ENCODE data around the gene PGRMC1.
"Not testable (repeated sequence)": the region's sequence is repeated elsewhere in the genome, so short reads cannot be mapped to it uniquely, and the experiment has no call there.

The PGRMC1 gene

DNA sequence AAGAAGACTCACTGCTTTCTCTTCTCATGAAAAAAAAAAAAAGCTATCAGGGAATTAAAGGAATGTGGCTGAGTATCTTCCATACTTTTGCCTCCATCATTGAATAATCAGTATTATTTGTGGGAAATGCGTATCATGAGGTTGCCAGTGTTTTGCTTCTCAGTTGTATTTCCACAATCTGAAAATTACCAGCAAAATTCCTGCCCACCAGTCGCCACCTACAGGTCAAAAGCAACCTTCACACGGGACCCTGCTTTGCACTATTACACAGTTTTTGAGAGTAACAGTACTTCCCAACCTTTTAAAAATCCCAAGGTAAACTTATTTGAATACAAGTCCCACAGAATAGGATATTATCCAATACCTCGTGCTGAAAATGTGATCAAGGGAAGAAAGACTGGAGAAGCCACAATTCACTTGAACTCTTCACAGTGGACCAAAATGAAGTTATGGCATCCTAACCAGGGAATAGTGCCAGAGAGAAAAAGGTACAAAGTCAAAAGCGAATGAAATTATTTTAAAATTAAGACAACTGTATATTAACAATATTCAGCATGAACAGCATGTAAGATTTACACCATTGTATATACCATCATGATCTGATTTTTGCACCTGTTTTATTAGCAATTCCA lies 30.4 kb downstream of the PGRMC1 start:
- H3K4me3 ChIP-seq (ENCODE audit: control insufficient read depth, low read depth, low read length) = no peak overlapping the region
- TF ChIP-seq, protein P1, sequence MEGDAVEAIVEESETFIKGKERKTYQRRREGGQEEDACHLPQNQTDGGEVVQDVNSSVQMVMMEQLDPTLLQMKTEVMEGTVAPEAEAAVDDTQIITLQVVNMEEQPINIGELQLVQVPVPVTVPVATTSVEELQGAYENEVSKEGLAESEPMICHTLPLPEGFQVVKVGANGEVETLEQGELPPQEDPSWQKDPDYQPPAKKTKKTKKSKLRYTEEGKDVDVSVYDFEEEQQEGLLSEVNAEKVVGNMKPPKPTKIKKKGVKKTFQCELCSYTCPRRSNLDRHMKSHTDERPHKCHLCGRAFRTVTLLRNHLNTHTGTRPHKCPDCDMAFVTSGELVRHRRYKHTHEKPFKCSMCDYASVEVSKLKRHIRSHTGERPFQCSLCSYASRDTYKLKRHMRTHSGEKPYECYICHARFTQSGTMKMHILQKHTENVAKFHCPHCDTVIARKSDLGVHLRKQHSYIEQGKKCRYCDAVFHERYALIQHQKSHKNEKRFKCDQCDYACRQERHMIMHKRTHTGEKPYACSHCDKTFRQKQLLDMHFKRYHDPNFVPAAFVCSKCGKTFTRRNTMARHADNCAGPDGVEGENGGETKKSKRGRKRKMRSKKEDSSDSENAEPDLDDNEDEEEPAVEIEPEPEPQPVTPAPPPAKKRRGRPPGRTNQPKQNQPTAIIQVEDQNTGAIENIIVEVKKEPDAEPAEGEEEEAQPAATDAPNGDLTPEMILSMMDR (IDR thresholded peaks at IDR 0.05; ENCODE audit: control insufficient read depth, insufficient read depth, low read depth, low read length, missing control alignments) = peak; percentile 84
- no peak for DNase-seq (ENCODE audit: low read depth)

DNA sequence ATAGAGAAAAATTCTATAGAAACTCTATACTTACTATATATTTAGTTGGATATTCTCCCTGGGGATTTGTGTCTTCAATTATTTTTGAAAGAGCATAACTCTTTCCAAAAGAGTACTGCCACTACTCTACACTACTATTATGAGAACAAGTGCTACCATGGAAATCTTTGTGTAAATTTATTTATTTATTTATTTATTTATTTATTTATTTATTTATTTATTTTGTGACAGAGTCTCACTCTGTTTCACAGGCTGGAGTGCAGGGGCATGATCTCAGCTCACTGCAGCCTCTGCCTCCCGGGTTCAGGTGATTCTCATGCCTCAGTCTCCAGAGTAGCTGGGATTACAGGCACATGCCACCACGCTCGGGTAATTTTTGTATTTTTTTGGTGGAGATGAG lies 31.0 kb downstream of the PGRMC1 start:
- H3K4me3 ChIP-seq (ENCODE audit: control insufficient read depth, low read depth, low read length); DNase-seq (ENCODE audit: low read depth): not testable (repeated sequence)

- no peak for DNase-seq (ENCODE audit: low read depth)
- TF ChIP-seq, protein P1 (IDR thresholded peaks at IDR 0.05; ENCODE audit: control insufficient read depth, insufficient read depth, low read depth, low read length, missing control alignments) = no peak
- no peak overlapping the region for H3K4me3 ChIP-seq (ENCODE audit: control insufficient read depth, low read depth, low read length)
These were observed 36.9 kb downstream of the PGRMC1 start for GRCh38 chrX:119272882-119273419.

DNA sequence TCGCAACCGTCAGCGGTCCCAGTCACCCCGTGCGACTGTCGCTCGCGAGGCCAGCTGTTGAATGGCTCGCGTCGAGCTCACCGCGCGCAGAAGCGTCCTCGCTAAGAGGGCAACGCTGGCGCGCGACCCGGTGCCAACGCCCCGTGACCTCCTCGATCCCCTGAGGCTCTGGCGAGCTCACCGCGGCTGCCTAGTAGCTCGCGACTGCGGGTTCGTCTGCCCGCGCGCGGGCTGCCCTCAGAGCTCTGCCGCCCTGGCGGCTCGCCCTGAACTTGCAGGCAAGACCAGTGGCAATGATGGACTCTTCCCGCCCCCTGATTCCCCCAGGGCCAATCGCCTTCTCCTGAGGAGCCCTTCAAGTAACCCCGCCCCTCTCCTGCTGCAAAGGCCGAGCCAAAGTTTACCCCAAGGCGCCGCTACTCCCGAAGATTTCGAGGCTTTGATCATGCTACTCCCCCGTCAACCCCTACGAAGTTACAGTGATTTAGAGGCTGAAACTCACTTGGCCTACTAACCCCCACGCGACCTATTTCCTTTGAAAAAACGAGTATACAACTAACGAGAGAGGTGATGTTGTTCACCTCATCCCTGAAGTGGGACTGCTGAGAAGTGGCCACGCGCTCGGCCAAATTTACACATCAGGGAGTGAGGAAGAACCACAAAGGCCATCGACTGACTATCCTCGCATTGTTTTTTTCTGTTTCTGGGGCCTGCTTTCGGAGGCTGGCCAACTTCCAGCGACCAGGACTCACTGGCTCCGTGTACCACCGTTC lies 37.5 kb downstream of the PGRMC1 start:
- TF ChIP-seq, protein P1 (IDR thresholded peaks at IDR 0.05; ENCODE audit: control insufficient read depth, insufficient read depth, low read depth, low read length, missing control alignments) = no peak
- H3K4me3 ChIP-seq (ENCODE audit: control insufficient read depth, low read depth, low read length) = no peak overlapping the region
- DNase-seq (ENCODE audit: low read depth) = no peak

DNA sequence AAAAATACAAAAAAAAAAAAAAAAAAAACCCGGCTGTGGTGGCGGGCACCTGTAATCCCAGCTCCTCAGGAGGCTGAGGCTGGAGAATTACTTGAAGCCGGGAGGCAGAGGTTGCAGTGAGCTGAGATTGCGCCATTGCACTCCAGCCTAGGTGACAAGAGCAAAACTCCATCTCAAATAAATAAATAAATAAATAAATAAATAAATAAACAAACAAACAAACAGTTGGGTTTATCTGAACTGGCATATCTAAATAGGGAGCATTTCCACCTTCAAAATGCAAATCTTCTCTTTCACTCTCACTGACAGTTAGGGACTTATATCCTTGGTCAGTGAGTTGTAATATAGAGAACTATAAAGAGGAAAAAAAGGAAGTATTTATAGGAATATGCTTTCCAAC lies 46.3 kb downstream of the PGRMC1 start:
- H3K4me3 ChIP-seq (ENCODE audit: control insufficient read depth, low read depth, low read length); DNase-seq (ENCODE audit: low read depth): not testable (repeated sequence)

DNA sequence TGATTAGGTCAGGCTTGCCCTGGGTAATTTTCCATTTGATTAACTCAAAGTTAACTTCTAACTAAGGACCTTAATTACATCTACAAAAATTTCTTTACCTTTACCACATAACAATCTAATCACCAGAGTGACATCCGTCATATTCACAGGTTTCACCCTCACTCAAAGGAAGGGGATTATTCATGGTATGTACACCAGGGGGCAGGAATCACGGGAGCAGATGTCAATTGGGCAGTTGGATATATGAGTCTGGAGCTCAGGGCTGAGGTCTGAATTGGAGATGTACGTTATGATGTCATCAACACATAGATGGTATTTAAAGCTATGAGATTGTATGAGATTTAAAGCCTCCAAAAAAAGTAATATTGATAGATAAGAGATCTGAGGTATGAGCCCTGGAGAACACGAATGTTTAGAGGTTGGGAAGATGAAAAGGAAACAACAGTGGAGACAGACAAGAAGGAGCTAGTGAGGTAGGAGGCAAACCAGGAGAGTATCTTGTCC lies 52.9 kb downstream of the PGRMC1 start:
- H3K4me3 ChIP-seq (ENCODE audit: control insufficient read depth, low read depth, low read length) = no peak overlapping the region
- no peak for DNase-seq (ENCODE audit: low read depth)
- TF ChIP-seq, protein P1 (IDR thresholded peaks at IDR 0.05; ENCODE audit: control insufficient read depth, insufficient read depth, low read depth, low read length, missing control alignments) = no peak

GRCh38 chrX:119290476-119290875 lies 54.4 kb downstream of the PGRMC1 start:
- TF ChIP-seq, protein P1 (IDR thresholded peaks at IDR 0.05; ENCODE audit: control insufficient read depth, insufficient read depth, low read depth, low read length, missing control alignments) = no peak
- H3K4me3 ChIP-seq (ENCODE audit: control insufficient read depth, low read depth, low read length) = no peak overlapping the region
- DNase-seq (ENCODE audit: low read depth) = no peak

DNA sequence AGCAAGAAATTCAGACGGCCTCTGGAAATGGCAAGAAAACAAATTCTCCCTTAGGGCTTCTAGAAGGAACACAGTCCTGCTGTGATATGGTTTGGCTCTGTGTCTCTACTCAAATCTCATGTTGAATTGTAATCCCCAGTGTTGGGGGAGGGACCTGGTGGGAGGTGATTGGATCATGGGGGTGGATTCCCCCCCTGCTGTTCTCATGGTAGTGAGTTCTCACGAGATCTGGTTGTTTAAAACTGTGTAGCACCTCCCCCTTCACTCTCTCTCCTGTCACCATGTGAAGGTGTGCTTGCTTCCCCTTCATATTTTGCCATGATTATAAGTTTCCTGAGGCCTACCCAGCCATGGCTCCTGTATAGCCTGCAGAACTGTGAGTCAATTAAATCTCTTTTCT lies 55.2 kb downstream of the PGRMC1 start:
- H3K4me3 ChIP-seq (ENCODE audit: control insufficient read depth, low read depth, low read length); DNase-seq (ENCODE audit: low read depth): not testable (repeated sequence)

Measured in AG09309 (cell line).